PC-9 (cell line): Measurements from ENCODE around the gene SGIP1. TPM values are rescaled to one million over a fixed set of nuclear protein-coding genes. Genes with fewer than 3 reads are reported as not detected.

Experiments
- BruUV-seq: library from RNA; stranded (reverse); fragments of 400-500 nt; replicated peaks from 2 replicates; lab custom pipeline; 2021; lab: Mats Ljungman, UMichigan
- CTCF ChIA-PET: fragments of 300-600 bp; sonication (Branson Sonifier 250); formaldehyde crosslinking; loops from one replicate; lab custom pipeline; 2022; ENCODE audit warnings: antibody characterized with exemption; lab: Charles Lee
- POLR2A ChIA-PET: fragments of 300-600 bp; sonication (Branson Sonifier 250); formaldehyde crosslinking; loops from one replicate; lab custom pipeline; 2022; ENCODE audit warnings: antibody characterized with exemption; ENCODE audit not compliant: unreplicated experiment; lab: Charles Lee
- DNase-seq, 2 experiments: peaks; one replicate each; pipeline versions ENCODE4 v3.0.0 to v3.0.0-alpha.2; 2015 to 2022; ENCODE audit warnings: mixed read lengths in 1 of 2
- H2AFZ ChIP-seq: fragments of 200-600 bp; sonication (generic); 2 replicates; pipeline ENCODE4 v1.8.1; 2017; ENCODE audit warnings: antibody characterized with exemption
- H3F3A ChIP-seq: fragments of 200-600 bp; sonication (generic); 2 replicates; pipeline ENCODE4 v1.8.1; 2017; ENCODE audit warnings: antibody characterized with exemption, mild to moderate bottlenecking, low read depth; ENCODE audit not compliant: insufficient read depth
- H3K27ac ChIP-seq: fragments of 200-600 bp; sonication (generic); 2 replicates; pipeline ENCODE4 v1.6.1; 2016; ENCODE audit warnings: mixed run types
- H3K27me3 ChIP-seq: fragments of 200-600 bp; sonication (generic); 2 replicates; pipeline ENCODE4 v1.6.1; 2016; ENCODE audit warnings: low read depth, mixed run types; ENCODE audit not compliant: insufficient read depth
- H3K36me3 ChIP-seq: fragments of 200-600 bp; sonication (generic); 2 replicates; pipeline ENCODE4 v1.6.1; 2016; ENCODE audit warnings: low read depth, mixed run types
- H3K4me1 ChIP-seq: fragments of 200-600 bp; sonication (generic); replicated peaks from 2 replicates; pipeline ENCODE4 v1.6.1; 2016; ENCODE audit warnings: mixed run types; ENCODE audit not compliant: insufficient read depth
- H3K4me2 ChIP-seq: fragments of 200-600 bp; sonication (generic); 2 replicates; pipeline ENCODE4 v1.6.1; 2017; ENCODE audit warnings: mixed run types
- H3K4me3 ChIP-seq: fragments of 200-600 bp; sonication (generic); 2 replicates; pipeline ENCODE4 v1.6.1; 2016; ENCODE audit warnings: mixed run types
- H3K79me2 ChIP-seq: fragments of 200-600 bp; sonication (generic); 2 replicates; pipeline ENCODE4 v1.6.1; 2017; ENCODE audit warnings: low read depth, mixed run types
- H3K9me2 ChIP-seq: fragments of 200-600 bp; sonication (generic); 2 replicates; pipeline ENCODE4 v1.8.1; 2017; ENCODE audit warnings: mild to moderate bottlenecking; ENCODE audit not compliant: insufficient read depth
- H3K9me3 ChIP-seq: fragments of 200-600 bp; sonication (generic); 2 replicates; pipeline ENCODE4 v1.8.1; 2016; ENCODE audit warnings: low read depth; ENCODE audit not compliant: insufficient read depth
- H4K20me1 ChIP-seq: fragments of 200-600 bp; sonication (generic); 2 replicates; pipeline ENCODE4 v1.8.1; 2017; ENCODE audit not compliant: insufficient read depth
- EZH2 ChIP-seq: fragments of 200-600 bp; sonication (generic); IDR thresholded peaks from 2 replicates; pipeline ENCODE4 v1.8.0; 2017; ENCODE audit warnings: antibody characterized with exemption, low read depth
- intact Hi-C: fragments of 100-400 bp; cut with micrococcal nuclease; formaldehyde crosslinking; loops from one replicate; pipeline ENCODE4 v1.10.0; 2022; ENCODE audit not compliant: unreplicated experiment
- total RNA-seq: library from RNA; stranded (reverse); gene quantifications from 2 replicates; pipeline ENCODE4 v1.2.3, GENCODE V29; 2021
- TF ChIP-seq, protein P1 (sequence below): fragments of 200-600 bp; sonication (generic); conservative IDR thresholded peaks from 2 replicates; pipeline ENCODE4 v1.6.1; 2017; ENCODE audit warnings: mixed run types, antibody characterized with exemption, mild to moderate bottlenecking, moderate library complexity

The SGIP1 gene
- total RNA-seq, 1 experiment from 2014 or later: not detected

- CTCF ChIA-PET: no interaction called here
- Histone ChIP-seq H2AFZ (no peak overlapping the region), H3K27ac (no peak overlapping the region), H3K9me3 (no peaks in the 10 kb centered on the region), H4K20me1 (no peaks in the 10 kb centered on the region), H3K4me1 (peaks cover 7% of the 10 kb centered on the region), H3K79me2 (no peaks in the 10 kb centered on the region), H3K4me3 (no peak overlapping the region), H3K27me3 (no peaks in the 10 kb centered on the region), H3F3A (no peaks in the 10 kb centered on the region), H3K36me3 (no peaks in the 10 kb centered on the region), H3K9me2 (0 out of 2 replicates have a peak, but pooled peaks cover 3% of the 10 kb centered on the region), H3K4me2 (no peak overlapping the region)
- intact Hi-C loops: no loop called here
- POLR2A ChIA-PET: no interaction called here
- DNase-seq: no peak
- TF ChIP-seq EZH2: no peak
- BruUV-seq: no TSS peak
Measured at GRCh38 chr1:66537718-66538117, 3.8 kb downstream of the SGIP1 start.

DNA sequence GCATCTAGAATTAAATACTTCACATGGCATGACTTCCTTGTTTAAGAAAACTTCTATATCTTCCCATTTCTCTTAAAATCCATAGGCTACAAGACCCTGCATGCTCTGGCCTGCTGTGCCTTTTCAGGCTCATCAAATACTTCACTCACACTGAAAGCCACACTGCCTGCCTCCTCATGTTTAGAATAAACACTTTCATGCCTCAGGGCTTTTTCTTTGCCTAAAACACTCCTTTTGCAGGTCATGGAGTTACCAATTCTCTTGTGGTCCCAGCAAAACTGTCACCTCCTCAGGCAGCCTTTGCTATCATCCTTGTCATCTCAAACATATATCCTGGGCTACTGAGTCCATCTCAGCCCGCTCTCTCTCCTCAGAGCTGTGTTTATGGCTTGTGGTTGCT is 5.5 kb downstream of the SGIP1 start:
- no peak overlapping the region for H3K27ac ChIP-seq
- no peaks in the 10 kb centered on the region for H4K20me1 ChIP-seq
- POLR2A ChIA-PET: no interaction called here
- CTCF ChIA-PET: no interaction called here
- peaks cover 21% of the 10 kb centered on the region for H3K4me1 ChIP-seq
- DNase-seq: no peak
- H3K4me2 ChIP-seq: no peak overlapping the region
- no TSS peak for BruUV-seq
- no peak overlapping the region for H3K4me3 ChIP-seq
- no peak overlapping the region for H2AFZ ChIP-seq
- no peaks in the 10 kb centered on the region for H3K79me2 ChIP-seq
- no peaks in the 10 kb centered on the region for H3F3A ChIP-seq
- H3K9me2 ChIP-seq: 0 out of 2 replicates have a peak, but pooled peaks cover 3% of the 10 kb centered on the region
- intact Hi-C loops: no loop called here
- TF ChIP-seq EZH2: no peak
- TF ChIP-seq, protein P1, sequence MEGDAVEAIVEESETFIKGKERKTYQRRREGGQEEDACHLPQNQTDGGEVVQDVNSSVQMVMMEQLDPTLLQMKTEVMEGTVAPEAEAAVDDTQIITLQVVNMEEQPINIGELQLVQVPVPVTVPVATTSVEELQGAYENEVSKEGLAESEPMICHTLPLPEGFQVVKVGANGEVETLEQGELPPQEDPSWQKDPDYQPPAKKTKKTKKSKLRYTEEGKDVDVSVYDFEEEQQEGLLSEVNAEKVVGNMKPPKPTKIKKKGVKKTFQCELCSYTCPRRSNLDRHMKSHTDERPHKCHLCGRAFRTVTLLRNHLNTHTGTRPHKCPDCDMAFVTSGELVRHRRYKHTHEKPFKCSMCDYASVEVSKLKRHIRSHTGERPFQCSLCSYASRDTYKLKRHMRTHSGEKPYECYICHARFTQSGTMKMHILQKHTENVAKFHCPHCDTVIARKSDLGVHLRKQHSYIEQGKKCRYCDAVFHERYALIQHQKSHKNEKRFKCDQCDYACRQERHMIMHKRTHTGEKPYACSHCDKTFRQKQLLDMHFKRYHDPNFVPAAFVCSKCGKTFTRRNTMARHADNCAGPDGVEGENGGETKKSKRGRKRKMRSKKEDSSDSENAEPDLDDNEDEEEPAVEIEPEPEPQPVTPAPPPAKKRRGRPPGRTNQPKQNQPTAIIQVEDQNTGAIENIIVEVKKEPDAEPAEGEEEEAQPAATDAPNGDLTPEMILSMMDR: no peak
- no peaks in the 10 kb centered on the region for H3K27me3 ChIP-seq
- H3K36me3 ChIP-seq: no peaks in the 10 kb centered on the region
- no peaks in the 10 kb centered on the region for H3K9me3 ChIP-seq

DNA sequence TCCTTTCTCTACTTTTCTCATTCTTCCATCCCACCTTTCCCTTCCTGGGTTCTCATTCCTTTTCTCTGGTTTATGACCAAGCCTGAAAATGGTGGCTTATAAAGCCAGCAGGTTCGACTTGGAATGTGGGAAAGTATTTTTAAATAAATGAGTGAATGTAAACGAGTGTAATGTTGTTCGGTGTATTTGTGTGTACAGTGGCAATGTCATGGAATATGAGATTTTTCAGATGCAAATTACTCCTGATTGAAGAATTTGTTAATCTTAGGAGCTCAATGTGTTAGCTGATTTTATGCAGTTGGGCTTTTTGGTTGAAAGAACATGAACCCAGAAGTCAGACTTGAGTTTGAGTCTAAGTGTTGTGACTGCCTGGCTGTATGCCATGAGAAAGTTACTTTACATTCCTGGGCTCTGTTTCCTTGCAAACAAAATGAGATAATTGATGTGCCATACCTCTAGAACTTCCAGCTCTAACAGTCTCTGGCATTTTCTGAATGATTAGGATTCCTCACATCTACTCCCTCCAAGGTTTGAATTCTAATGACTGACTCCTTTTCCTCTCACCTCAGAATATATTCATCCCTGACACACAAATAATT is 6.6 kb downstream of the SGIP1 start:
- H2AFZ ChIP-seq: no peak overlapping the region
- no peak overlapping the region for H3K4me3 ChIP-seq
- peak in 1 of 2 experiments; percentile 53 for DNase-seq
- H3K79me2 ChIP-seq: no peaks in the 10 kb centered on the region
- H3F3A ChIP-seq: no peaks in the 10 kb centered on the region
- intact Hi-C loops: no loop called here
- H3K4me1 ChIP-seq: peaks cover 21% of the 10 kb centered on the region
- 0 out of 2 replicates have a peak, but pooled peaks cover 3% of the 10 kb centered on the region for H3K9me2 ChIP-seq
- ChIA-PET CTCF (no interaction called here), POLR2A (interaction anchor here (0.5 kb wide), 2 partner anchors 17 to 849 kb away, joined by 3 to 7 read pairs; no protein-coding TSS in a partner anchor)
- BruUV-seq: no TSS peak
- H3K27ac ChIP-seq: no peak overlapping the region
- no peak for TF ChIP-seq EZH2
- TF ChIP-seq, protein P1: no peak
- no peak overlapping the region for H3K4me2 ChIP-seq
- H3K9me3 ChIP-seq: no peaks in the 10 kb centered on the region
- H4K20me1 ChIP-seq: no peaks in the 10 kb centered on the region
- no peaks in the 10 kb centered on the region for H3K27me3 ChIP-seq
- no peaks in the 10 kb centered on the region for H3K36me3 ChIP-seq
